ENCODE measurements around the gene AVPR2.

AVPR2 gene

GRCh38 chrX:153885968-153886903 is 18.2 kb upstream of the AVPR2 start, which contains the start of gene L1CAM:
Gene L1CAM (minus strand): TSS chrX:153886173. CDS start chrX:153875836, 10,337 bp downstream.
- DNase-seq (ENCODE audit: low spot score): no peak

- DNase-seq (ENCODE audit: low spot score): no peak
These were observed 17.6 kb upstream of the AVPR2 start for GRCh38 chrX:153886915-153887314.

DNA sequence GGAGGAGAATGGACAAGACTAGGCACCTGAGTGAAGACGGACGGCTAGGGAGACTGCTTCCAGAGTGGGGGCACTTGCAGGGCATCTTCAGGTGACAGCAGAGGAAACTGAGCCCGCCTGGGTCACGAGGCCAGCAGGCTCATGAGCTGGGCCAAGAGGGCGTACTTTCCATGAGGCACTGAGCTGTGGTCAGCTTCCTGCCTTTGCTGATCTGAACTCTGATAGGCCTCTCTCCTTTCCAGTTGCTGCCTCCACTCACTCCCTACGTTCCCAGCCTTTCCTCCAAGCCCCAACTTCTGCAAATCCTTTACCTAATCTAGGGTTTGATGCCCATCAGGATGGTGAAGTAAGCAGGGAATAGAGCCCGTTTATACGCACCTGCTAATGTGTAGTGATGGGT is 17.1 kb upstream of the AVPR2 start:
- no peak for DNase-seq (ENCODE audit: low spot score)

DNA sequence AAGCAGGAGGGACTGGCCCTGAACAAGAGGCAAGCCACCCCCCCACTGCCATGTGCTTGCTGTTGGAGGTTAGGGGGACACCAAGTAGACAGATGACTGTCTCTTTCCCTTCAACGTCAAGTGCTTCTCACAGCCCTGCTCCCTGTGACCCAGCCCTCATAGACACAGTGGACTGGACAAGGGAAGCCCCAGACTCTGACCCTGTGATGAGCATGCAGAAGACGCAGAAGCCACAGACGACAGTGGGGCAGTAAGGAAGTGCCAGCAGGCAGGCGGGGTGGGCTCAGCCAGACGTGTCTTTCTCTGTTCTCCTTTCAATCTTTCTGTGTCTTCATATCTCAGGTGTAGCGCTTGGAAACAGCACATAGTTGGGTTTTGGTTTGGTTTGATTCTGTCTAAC is 16.1 kb upstream of the AVPR2 start:
- DNase-seq (ENCODE audit: low spot score): no peak

- DNase-seq (ENCODE audit: low spot score): no peak
These were observed 15.3 kb upstream of the AVPR2 start for GRCh38 chrX:153889123-153889522.

DNA sequence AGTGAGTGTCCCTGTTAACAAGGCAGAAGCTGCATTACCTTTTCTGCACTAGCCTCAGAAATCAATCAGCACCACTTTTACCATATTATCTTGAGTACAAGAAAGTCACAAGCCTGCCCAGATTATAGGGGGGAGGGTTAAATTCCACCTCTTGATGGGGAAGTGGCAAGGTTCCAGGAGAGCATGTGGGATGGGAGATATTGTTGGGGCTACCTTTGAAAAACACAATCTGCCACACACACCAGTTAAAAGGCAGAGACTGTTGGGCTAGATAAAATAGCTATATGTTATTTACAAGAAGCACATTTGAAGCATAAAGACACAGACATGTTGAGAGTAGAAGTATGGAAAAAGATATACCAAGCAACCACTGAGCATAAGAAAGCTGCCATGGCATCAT is 6.6 kb upstream of the AVPR2 start:
- DNase-seq (ENCODE audit: low spot score): no peak

GRCh38 chrX:153900831-153901752 is 3.4 kb upstream of the AVPR2 start:
- no peak for DNase-seq (ENCODE audit: low spot score)

- DNase-seq (ENCODE audit: low spot score): no peak
These were observed 2.7 kb upstream of the AVPR2 start for GRCh38 chrX:153901753-153902140.

DNA sequence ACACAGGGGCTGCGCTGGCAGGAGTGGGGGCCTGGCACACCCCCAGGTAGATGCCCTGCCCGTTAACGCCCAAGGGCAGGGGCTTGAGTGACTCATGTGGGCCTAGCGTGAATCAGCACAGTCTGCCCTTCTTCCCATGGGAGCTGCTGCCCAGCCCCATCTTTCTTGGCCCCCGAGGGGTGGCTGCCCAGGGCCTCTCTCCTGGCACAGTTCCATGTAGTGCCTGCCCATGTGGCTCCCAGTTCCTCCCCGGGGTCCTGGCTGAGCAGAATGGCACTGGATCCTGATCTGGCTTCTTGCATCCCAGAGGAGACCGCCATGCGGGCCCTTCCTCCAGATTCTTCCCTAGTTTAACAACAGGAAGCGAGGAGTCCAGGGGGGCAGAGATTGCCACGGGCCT is 2.1 kb upstream of the AVPR2 start:
- no peak for DNase-seq (ENCODE audit: low spot score)

DNA sequence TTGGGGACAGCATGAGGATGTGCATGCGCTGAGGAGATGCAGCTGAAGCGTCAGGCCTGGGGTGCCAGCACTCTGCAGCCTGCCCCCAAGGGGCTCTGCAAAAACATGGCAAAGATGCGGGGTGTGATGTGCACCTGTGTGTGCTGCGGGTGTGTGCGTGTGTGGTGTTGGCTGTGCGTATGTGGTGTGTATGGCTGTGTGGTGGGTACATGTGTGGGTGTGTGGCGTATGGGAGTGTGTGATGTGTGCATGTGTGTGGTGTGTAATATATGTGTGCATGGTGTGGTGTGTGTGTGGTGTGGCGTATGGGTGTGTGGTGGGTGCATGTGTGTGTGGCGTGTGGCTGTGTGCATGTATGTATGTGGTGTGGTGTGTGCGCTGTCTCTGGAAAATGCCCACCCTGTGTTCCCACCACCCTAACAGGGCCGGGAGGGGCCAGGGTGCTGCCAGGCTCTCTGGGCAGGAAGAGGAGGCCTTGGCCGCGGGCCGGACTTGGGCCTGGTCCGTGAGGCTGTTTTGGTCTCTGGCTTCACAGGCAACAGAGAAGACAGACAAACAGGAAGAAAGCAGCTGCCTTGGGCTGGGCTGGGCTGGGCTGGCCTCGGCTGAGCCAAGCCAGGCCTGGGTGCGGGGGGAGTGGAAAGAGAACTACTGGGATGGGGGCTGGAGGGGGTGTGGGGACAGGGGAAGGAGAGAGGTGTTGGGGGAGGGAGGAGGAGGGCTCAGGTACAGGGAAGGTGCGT is 1.1 kb upstream of the AVPR2 start:
- no peak for DNase-seq (ENCODE audit: low spot score)

DNA sequence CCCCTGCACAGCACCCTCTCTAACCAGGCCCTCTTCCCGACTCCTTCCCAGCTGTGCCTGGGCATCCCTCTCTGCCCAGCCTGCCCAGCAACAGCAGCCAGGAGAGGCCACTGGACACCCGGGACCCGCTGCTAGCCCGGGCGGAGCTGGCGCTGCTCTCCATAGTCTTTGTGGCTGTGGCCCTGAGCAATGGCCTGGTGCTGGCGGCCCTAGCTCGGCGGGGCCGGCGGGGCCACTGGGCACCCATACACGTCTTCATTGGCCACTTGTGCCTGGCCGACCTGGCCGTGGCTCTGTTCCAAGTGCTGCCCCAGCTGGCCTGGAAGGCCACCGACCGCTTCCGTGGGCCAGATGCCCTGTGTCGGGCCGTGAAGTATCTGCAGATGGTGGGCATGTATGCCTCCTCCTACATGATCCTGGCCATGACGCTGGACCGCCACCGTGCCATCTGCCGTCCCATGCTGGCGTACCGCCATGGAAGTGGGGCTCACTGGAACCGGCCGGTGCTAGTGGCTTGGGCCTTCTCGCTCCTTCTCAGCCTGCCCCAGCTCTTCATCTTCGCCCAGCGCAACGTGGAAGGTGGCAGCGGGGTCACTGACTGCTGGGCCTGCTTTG is 1.1 kb downstream of the AVPR2 start:
- DNase-seq (ENCODE audit: low spot score): no peak

DNA sequence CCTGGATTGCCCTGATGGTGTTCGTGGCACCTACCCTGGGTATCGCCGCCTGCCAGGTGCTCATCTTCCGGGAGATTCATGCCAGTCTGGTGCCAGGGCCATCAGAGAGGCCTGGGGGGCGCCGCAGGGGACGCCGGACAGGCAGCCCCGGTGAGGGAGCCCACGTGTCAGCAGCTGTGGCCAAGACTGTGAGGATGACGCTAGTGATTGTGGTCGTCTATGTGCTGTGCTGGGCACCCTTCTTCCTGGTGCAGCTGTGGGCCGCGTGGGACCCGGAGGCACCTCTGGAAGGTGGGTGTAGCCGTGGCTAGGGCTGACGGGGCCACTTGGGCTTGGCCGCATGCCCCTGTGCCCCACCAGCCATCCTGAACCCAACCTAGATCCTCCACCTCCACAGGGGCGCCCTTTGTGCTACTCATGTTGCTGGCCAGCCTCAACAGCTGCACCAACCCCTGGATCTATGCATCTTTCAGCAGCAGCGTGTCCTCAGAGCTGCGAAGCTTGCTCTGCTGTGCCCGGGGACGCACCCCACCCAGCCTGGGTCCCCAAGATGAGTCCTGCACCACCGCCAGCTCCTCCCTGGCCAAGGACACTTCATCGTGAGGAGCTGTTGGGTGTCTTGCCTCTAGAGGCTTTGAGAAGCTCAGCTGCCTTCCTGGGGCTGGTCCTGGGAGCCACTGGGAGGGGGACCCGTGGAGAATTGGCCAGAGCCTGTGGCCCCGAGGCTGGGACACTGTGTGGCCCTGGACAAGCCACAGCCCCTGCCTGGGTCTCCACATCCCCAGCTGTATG is 1.8 kb downstream of the AVPR2 start:
- DNase-seq (ENCODE audit: low spot score): no peak

DNA sequence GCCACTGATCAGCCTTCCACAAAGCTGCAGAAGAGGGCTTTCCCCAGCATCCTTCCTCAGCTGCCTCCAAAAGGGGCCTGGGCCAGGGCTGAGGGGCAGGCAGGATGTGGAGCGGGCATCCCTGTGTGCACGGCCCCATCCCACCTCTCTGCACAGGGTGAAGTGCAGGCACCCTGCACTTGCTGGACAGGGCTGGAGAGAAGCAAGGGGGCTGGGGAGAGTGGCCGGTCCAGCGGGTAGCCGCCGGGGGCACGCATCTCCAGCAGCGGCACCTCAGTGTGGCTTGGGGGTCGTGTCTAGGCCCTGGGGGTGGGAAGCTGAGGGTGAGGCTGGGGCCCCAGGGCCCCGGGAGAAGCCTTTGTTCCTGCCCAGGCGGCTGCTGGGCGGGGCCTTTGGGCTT is 3.0 kb downstream of the AVPR2 start:
- no peak for DNase-seq (ENCODE audit: low spot score)

- no peak for DNase-seq (ENCODE audit: low spot score)
These were observed 3.9 kb downstream of the AVPR2 start for GRCh38 chrX:153908219-153908860.

GRCh38 chrX:153909024-153909979 is 4.8 kb downstream of the AVPR2 start:
- DNase-seq (ENCODE audit: low spot score): no peak

GRCh38 chrX:153909980-153910360 is 5.5 kb downstream of the AVPR2 start:
- DNase-seq (ENCODE audit: low spot score): no peak

DNA sequence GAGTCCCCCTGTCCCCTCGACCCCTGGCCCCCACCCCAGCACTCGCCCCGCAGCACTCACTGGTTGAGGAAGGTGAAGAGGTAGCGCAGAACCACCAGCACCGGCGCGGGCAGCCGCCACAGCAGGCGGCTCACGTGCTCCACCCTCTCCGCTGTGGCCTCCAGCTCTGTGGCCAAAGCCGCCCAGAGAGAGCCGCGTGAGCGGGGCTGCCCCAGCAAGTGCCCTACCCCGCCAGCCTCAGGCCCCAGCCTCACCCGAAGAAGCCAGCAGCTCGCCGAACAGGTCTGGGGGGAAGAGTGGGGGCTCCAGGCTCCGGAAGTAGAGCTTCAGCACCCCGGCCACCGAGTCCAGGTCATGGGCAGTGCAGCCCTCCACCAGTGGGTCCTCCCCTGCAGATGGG is 6.0 kb downstream of the AVPR2 start:
- DNase-seq (ENCODE audit: low spot score): no peak

- DNase-seq (ENCODE audit: low spot score): no peak
These were observed 7.3 kb downstream of the AVPR2 start for GRCh38 chrX:153911798-153912197.

DNA sequence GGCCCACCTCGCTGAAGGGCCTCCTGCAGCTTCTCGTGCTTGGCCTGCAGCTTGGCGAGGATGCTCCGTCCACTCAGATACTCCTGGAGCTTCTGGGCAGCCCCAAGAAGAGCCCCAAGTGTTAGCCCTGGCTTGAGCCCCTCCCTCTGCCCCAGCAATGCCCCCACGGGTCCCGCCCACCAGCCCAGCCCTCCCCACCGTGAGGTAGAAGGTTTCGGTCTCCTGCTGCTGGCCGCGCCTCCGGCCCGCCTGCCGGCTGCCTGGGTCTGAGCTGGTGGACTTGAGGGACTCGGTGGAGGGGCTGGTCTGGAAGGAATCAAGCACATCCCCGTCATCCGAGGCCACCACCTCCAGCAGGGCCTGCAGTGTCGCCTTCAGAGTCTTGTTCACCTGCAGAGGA is 8.7 kb downstream of the AVPR2 start:
- no peak for DNase-seq (ENCODE audit: low spot score)

All from HuH-7 (cell line).